ENCODE results near the gene ZNF516.

The ZNF516 gene

DNA sequence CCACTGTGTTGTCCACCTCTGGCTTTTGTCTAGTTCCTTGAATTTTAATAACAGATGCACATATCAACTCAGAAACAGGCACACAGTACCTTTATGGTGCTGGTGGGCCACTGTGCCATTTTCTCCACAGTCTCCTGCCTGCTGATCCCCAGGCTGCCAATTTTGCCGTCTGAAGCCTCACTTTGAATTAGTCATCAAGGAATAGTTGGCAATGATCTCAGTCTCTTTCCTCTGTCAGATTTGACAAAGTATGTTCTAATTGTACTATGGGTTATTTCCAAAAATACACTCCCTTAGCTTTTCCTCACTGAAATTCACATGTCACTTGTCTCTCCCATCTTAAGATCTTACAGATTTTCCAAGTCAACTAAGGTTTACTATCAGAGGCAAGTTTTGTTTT, 140.7 kb downstream of the ZNF516 start:
- DNase-seq: no peak

GRCh38 chr18:76353500-76353899, 141.5 kb downstream of the ZNF516 start:
- DNase-seq: no peak

- no peak for DNase-seq
These were observed 142.0 kb downstream of the ZNF516 start for GRCh38 chr18:76353046-76353445.

- DNase-seq: peak; percentile 67
These were observed 143.0 kb downstream of the ZNF516 start for GRCh38 chr18:76351961-76352581.

DNA sequence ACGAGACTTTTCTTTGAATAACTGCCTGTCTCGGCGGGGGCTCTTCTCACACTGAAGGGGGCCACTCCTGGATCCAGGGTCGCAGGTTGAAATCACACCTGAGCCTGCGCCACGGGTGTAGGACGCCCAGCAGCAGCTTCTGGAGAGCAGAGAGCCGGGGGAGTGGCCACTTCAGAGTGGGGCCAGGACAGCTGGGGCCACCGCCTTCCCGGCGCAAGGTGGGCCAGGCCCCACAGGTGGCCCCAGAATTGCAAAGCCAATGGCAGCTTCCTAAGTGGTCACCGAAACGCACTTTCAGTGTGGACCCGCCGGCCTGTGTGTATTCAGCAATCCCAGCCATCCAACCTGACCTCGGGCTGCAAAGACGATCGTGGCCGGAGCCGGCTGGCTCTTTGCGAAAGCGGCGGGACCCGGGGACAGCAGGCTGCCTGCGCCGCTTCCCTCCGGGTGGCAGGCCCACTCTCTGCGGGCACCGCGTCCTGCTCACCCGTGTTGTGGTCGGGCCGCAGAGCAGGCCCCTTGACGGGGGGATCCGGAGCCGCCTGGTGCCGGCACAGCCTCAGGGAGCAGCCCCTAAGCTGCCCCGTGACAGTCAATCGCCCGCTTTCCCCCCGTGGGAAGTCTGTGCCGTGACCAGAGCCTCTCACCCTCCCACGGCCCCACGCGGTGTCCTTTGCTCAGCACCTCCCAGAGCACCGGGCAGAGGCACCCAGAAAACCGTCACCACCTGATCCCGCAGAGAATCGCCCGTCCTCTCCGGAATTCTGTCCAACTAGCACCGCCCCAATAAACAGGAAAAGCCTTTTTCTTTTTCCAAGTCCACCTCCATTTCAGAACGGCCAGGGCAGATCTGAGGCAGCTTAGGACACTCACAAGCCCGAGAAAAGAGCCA, 144.7 kb downstream of the ZNF516 start:
- DNase-seq: no peak

DNA sequence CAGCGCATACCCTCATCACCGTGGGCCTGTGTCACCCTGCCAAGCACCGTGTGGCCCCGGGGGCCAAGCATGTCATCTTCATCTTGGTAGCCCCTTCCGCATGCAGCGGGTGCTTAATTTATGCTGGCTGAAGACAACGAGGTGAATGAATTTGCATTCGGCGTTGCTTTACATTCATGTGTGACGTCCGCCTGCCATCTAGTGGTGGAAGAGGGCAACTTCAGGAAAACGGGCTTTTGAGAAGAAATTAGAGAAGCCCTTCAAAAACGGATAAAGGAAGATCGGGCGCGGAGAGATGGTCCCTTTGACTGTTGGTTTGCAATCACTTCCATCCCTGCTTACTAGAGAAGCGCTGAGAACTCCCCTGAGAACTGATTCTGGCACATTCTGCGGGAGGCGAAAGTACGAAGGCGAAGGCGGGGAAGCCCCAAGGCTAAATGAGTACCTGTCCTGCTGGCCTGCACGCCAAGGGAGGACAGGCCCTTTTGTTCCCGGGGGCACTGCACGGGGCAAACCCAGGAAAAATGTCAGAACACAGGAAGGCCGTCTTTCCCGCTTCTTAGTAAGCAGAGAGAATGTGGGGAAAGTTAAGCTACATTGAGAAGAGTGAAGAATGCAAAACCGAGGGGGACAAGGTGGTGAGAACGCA, 145.9 kb downstream of the ZNF516 start:
- peak; percentile 84 for DNase-seq

DNA sequence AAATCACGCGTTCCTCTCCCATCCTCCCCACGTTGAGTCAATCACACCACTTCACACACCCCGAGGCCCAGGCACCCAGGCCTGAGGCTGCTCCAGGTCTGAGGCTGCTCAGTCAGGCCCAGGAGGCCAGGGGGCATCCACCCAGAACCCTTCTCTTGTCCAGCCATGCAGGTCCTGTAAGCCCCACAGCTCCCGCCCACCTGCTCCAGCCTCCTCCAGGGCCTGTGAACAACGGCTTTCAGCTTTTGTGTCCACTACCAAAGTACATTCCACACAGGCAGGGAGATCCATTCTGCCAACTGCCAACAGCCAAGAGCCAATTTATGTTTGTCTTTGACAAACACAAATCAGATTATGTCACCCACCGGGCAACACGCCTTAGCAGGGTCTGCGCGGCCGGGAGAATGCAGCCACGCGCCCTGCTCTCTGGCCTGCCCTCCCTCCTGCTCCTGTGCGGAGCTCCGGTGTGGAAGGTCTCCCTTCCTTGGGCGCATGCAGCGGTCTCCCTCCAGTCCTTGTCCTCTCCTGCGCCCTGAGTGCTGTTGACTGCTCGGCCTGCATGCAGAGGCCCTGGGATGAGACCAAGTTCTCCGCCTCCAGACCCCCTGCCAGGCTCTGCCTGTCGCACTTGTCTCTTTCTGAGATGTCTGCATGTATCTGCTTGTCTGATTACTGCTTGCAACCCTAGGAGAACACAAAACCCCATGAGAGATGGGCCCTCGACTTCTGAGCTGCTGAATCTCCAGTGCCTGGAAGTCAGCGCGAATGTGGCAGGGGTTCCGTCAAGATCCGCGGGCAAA, 146.6 kb downstream of the ZNF516 start:
- no peak for DNase-seq

DNA sequence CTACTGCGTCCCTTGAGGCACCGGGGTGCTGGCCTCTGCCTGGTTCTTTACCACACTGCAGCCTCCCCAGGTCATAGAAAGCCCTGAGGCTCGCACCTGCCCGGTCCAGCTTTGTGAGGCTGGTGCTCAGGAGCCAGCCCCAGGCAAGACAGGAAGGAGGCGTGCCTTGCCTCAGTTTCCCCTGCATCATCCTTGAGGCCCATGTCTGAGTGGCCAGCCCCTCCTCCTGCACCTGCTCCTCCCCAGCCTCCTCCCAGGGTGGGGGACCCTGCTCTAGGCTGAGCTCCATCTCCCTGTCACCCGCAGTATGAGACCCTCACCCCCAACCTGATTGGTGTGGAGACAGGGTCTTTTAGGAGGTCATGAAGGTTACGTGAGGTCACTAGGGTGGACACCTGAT, 147.7 kb downstream of the ZNF516 start:
- no peak for DNase-seq

- no peak for DNase-seq
These were observed 148.4 kb downstream of the ZNF516 start for GRCh38 chr18:76346490-76347130.

DNA sequence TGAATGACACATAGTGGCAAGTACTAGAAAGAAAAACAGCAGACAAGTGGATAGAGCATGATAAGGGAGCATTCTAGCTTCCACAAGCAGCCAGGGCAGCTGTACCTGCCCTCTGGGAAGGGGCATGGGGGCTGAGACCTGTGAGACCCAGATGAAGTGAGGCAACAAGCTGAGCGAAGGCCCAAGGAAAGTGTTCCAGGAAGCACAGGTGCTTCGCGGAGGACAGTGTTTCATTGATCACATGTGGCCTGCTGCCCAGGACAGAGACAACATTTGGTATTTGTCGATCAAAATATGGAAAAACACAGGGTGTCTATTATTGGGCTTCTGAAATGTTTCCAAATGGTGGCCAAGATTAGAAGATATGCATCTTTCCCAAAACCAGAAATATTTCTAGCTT, 149.1 kb downstream of the ZNF516 start:
- no peak for DNase-seq

- DNase-seq: no peak
These were observed 151.0 kb downstream of the ZNF516 start for GRCh38 chr18:76343938-76344569.

DNA sequence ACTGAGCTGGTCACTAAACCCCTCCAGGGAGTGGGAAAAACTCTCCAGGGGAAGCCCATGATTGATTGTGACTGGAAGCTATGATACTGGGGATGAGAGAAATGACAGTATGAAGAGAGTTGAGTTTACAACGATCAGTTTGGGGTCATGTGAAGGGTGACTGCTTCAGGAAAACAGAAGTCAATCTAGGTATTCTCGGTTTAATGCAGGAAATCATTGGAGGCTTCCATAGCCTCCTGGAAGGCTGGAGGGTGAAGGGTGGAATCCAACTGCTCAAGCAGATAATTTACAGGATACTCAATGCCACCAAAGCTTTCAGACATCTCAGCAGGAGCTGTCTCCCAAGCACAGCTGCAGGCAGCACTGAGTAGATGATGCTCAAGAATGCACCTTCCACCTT, 154.6 kb downstream of the ZNF516 start:
- DNase-seq: no peak

DNA sequence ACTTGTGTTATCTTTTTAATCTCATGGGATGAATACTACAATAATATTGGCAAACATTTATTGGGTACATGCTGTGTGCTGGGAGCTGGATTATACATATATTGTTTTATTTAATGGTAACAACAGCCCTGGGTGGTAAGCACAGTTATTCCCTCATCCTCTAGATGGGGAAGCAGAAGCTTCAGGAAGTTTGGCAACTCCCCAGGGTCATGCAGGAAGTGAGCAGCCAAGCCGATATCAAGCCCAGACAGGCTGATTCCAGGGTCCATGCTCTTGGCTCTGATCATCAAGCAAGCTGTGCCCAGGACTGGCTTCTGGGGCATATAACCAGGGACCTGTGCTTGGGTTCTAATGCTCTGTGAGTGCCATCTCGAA, 155.8 kb downstream of the ZNF516 start:
- DNase-seq: no peak

- no peak for DNase-seq
These were observed 156.3 kb downstream of the ZNF516 start for GRCh38 chr18:76338619-76339245.

- no peak for DNase-seq
These were observed 157.0 kb downstream of the ZNF516 start for GRCh38 chr18:76338088-76338487.

GRCh38 chr18:76335859-76336640, 159.0 kb downstream of the ZNF516 start:
- DNase-seq: peak; percentile 29

GRCh38 chr18:76328140-76328539, 166.9 kb downstream of the ZNF516 start:
- no peak for DNase-seq

- no peak for DNase-seq
These were observed 171.2 kb downstream of the ZNF516 start for GRCh38 chr18:76323891-76324290.

DNA sequence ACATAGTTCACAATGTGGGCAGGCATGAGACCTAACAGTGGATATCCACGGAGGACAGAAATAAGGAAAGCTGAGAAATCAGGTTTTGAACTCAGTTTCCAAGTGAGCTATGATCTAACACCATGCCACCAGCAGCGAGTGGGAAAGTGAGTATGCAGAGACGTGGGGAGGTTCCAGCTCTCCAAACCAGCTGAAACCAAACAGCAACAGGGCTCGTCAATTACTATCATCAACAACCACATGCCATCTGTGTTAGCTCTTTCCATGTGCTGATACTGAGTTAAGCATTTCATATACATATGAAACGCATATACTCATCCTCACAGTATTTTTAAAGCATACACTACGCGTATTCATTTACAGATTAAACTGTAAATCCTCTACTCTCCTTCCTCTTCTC, 172.4 kb downstream of the ZNF516 start:
- DNase-seq: no peak

DNA sequence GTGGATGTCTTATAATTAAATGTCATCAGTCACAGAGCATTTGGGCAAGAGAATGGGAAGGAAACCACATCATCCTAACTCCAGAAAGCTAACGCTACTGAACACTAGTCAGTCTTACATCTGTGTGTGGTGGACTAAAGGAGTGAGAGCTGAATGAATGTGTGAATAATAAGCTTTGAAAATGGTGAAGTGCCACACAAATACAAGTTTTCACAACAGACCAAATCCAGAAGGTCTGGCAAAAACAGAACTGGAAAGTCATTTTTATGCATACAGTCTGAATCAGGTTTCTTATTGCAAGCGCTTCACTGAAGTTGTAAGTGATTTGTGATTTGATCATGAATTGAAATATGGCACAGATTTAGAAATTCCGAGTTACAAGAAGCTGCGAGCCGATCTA, 175.7 kb downstream of the ZNF516 start:
- no peak for DNase-seq

DNA sequence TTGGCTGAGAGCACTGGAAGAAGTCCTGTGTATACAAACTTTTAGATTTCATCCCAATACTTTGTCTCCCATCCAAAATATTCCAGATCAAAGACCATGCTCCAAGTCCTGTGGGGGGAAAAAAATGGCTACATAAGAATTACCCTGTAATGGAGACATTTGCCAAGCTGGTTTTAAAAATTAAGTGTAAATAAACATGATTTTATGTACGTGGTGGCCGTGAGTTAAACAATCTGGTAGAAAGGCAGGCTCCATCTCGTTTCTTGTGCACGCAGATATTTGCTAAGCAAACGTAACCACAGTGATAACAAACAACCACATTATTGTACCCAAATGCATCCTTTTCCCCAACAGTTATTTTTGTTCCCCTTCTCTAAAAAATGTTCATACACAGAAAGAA, 176.4 kb downstream of the ZNF516 start:
- DNase-seq: no peak

All from NCI-H2107 (cell line).